ENCODE measurements around the gene KRT1.

DNA sequence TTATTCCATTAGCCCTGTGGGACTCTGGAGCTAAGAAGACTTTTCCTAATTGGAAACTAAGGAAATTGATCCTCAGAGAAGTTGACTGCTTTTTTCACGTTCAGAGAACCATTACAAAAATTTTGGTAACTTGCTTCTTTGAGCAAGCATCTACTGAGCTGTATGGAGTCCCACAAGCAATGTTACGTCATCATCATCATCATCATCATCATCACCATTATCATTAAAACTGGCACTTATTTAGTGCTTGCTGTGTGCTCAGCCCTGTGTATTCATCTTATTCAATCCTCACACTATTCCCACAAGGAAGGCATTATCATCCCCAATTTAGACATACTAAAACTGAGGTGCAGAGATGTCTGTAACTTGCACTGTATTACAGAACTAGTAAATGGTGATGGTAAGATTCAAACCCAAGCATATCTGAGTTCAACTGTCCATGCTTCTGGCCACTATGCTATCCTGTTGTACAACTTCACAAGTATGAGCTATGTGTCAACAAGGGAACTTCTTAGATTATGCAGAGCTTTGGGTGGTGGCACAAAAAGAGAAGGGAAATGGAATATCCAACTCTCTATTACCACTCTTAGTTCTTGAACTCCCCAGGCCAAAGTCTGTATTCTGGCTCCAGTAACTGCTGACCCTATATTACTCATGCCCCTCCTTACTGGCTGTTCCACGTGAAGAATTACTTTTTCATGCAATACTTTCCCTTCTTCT is 6.3 kb downstream of the KRT1 start:
- TF ChIP-seq FOXJ3 (CRISPR knock-in tag; IDR thresholded peaks at IDR 0.05) (no peak), MXI1 (IDR thresholded peaks at IDR 0.05; ENCODE audit: low read depth, low read length) (no peak), SMC3 (IDR thresholded peaks at IDR 0.05; ENCODE audit: low read depth, low read length) (no peak), CTCF (IDR thresholded peaks at IDR 0.05) (no peak)
